ENCODE results near the gene ACOT7.
"Not testable (repeated sequence)": the region's sequence is repeated elsewhere in the genome, so short reads cannot be mapped to it uniquely, and the experiment has no call there.

The ACOT7 gene

GRCh38 chr1:6393400-6394187, at the start of gene ACOT7:
Gene ACOT7, minus strand, starts transcription at chr1:6393767. Its CDS starts 368 bp downstream, at chr1:6393399.
- Histone ChIP-seq H3K4me3 (ENCODE audit: low read length) (peak within 1 kb of the TSS; percentile 84), H3K4me1 (ENCODE audit: control insufficient read depth, insufficient read depth, low read length) (peaks cover 11% of the 10 kb centered on the region), H3K9me3 (ENCODE audit: control insufficient read depth, low read length) (no peaks in the 10 kb centered on the region), H3K9ac (ENCODE audit: low read length) (peak within 1 kb of the TSS; percentile 85), H3K36me3 (ENCODE audit: control insufficient read depth, insufficient read depth, low read length, severe bottlenecking) (no peaks in the 10 kb centered on the region), H3K27me3 (replicated peaks; ENCODE audit: control insufficient read depth, insufficient read depth, low read length) (no peaks in the 10 kb centered on the region)
- peak; percentile 97 for DNase-seq (ENCODE audit: low read depth)

- Histone ChIP-seq H3K36me3 (ENCODE audit: control insufficient read depth, insufficient read depth, low read length, severe bottlenecking) (no peaks in the 10 kb centered on the region), H3K4me3 (ENCODE audit: low read length) (no peak overlapping the region), H3K27me3 (replicated peaks; ENCODE audit: control insufficient read depth, insufficient read depth, low read length) (peaks cover 24% of the 10 kb centered on the region), H3K4me1 (ENCODE audit: control insufficient read depth, insufficient read depth, low read length) (peaks cover 4% of the 10 kb centered on the region), H3K9ac (ENCODE audit: low read length) (no peak overlapping the region), H3K9me3 (ENCODE audit: control insufficient read depth, low read length) (no peaks in the 10 kb centered on the region)
- DNase-seq (ENCODE audit: low read depth): no peak
These were observed 48.0 kb upstream of the ACOT7 start for GRCh38 chr1:6441586-6441985.

- Histone ChIP-seq H3K9me3 (ENCODE audit: control insufficient read depth, low read length) (no peaks in the 10 kb centered on the region), H3K4me1 (ENCODE audit: control insufficient read depth, insufficient read depth, low read length) (peaks cover 4% of the 10 kb centered on the region), H3K4me3 (ENCODE audit: low read length) (no peak overlapping the region), H3K27me3 (replicated peaks; ENCODE audit: control insufficient read depth, insufficient read depth, low read length) (peaks cover 30% of the 10 kb centered on the region), H3K36me3 (ENCODE audit: control insufficient read depth, insufficient read depth, low read length, severe bottlenecking) (no peaks in the 10 kb centered on the region), H3K9ac (ENCODE audit: low read length) (no peak overlapping the region)
- DNase-seq (ENCODE audit: low read depth): peak; percentile 48
These were observed 46.9 kb upstream of the ACOT7 start for GRCh38 chr1:6440198-6441126.

GRCh38 chr1:6438047-6438525, 44.5 kb upstream of the ACOT7 start:
- Histone ChIP-seq H3K4me1 (ENCODE audit: control insufficient read depth, insufficient read depth, low read length) (peaks cover 4% of the 10 kb centered on the region), H3K36me3 (ENCODE audit: control insufficient read depth, insufficient read depth, low read length, severe bottlenecking) (no peaks in the 10 kb centered on the region), H3K9ac (ENCODE audit: low read length) (no peak overlapping the region), H3K9me3 (ENCODE audit: control insufficient read depth, low read length) (no peaks in the 10 kb centered on the region), H3K27me3 (replicated peaks; ENCODE audit: control insufficient read depth, insufficient read depth, low read length) (peaks cover 32% of the 10 kb centered on the region), H3K4me3 (ENCODE audit: low read length) (no peak overlapping the region)
- peak; percentile 74 for DNase-seq (ENCODE audit: low read depth)

- H3K9ac ChIP-seq (ENCODE audit: low read length); H3K9me3 ChIP-seq (ENCODE audit: control insufficient read depth, low read length); H3K4me1 ChIP-seq (ENCODE audit: control insufficient read depth, insufficient read depth, low read length); H3K4me3 ChIP-seq (ENCODE audit: low read length); H3K36me3 ChIP-seq (ENCODE audit: control insufficient read depth, insufficient read depth, low read length, severe bottlenecking); DNase-seq (ENCODE audit: low read depth): not testable (repeated sequence)
- H3K27me3 ChIP-seq (replicated peaks; ENCODE audit: control insufficient read depth, insufficient read depth, low read length): peaks cover 32% of the 10 kb centered on the region
These were observed 43.6 kb upstream of the ACOT7 start for GRCh38 chr1:6437012-6437700.

GRCh38 chr1:6436277-6436676, 42.7 kb upstream of the ACOT7 start:
- not testable (repeated sequence) for H3K4me1 ChIP-seq (ENCODE audit: control insufficient read depth, insufficient read depth, low read length); H3K4me3 ChIP-seq (ENCODE audit: low read length); H3K36me3 ChIP-seq (ENCODE audit: control insufficient read depth, insufficient read depth, low read length, severe bottlenecking); H3K9ac ChIP-seq (ENCODE audit: low read length); H3K9me3 ChIP-seq (ENCODE audit: control insufficient read depth, low read length); DNase-seq (ENCODE audit: low read depth)
- H3K27me3 ChIP-seq (replicated peaks; ENCODE audit: control insufficient read depth, insufficient read depth, low read length): peaks cover 27% of the 10 kb centered on the region

GRCh38 chr1:6435547-6435946, 42.0 kb upstream of the ACOT7 start:
- peaks cover 4% of the 10 kb centered on the region for H3K4me1 ChIP-seq (ENCODE audit: control insufficient read depth, insufficient read depth, low read length)
- no peak overlapping the region for H3K4me3 ChIP-seq (ENCODE audit: low read length)
- H3K36me3 ChIP-seq (ENCODE audit: control insufficient read depth, insufficient read depth, low read length, severe bottlenecking): no peaks in the 10 kb centered on the region
- no peaks in the 10 kb centered on the region for H3K9me3 ChIP-seq (ENCODE audit: control insufficient read depth, low read length)
- no peak overlapping the region for H3K9ac ChIP-seq (ENCODE audit: low read length)
- H3K27me3 ChIP-seq (replicated peaks; ENCODE audit: control insufficient read depth, insufficient read depth, low read length): peaks cover 27% of the 10 kb centered on the region
- DNase-seq (ENCODE audit: low read depth): no peak

GRCh38 chr1:6435129-6435528, 41.6 kb upstream of the ACOT7 start:
- H3K9me3 ChIP-seq (ENCODE audit: control insufficient read depth, low read length): no peaks in the 10 kb centered on the region
- H3K4me1 ChIP-seq (ENCODE audit: control insufficient read depth, insufficient read depth, low read length): peaks cover 4% of the 10 kb centered on the region
- no peak overlapping the region for H3K4me3 ChIP-seq (ENCODE audit: low read length)
- H3K27me3 ChIP-seq (replicated peaks; ENCODE audit: control insufficient read depth, insufficient read depth, low read length): peaks cover 31% of the 10 kb centered on the region
- no peaks in the 10 kb centered on the region for H3K36me3 ChIP-seq (ENCODE audit: control insufficient read depth, insufficient read depth, low read length, severe bottlenecking)
- no peak overlapping the region for H3K9ac ChIP-seq (ENCODE audit: low read length)
- DNase-seq (ENCODE audit: low read depth): no peak

- no peak overlapping the region for H3K4me3 ChIP-seq (ENCODE audit: low read length)
- no peaks in the 10 kb centered on the region for H3K9me3 ChIP-seq (ENCODE audit: control insufficient read depth, low read length)
- peaks cover 39% of the 10 kb centered on the region for H3K27me3 ChIP-seq (replicated peaks; ENCODE audit: control insufficient read depth, insufficient read depth, low read length)
- H3K36me3 ChIP-seq (ENCODE audit: control insufficient read depth, insufficient read depth, low read length, severe bottlenecking): no peaks in the 10 kb centered on the region
- H3K9ac ChIP-seq (ENCODE audit: low read length): no peak overlapping the region
- H3K4me1 ChIP-seq (ENCODE audit: control insufficient read depth, insufficient read depth, low read length): peaks cover 2% of the 10 kb centered on the region
- DNase-seq (ENCODE audit: low read depth): no peak
These were observed 40.6 kb upstream of the ACOT7 start for GRCh38 chr1:6434186-6434585.

- H3K27me3 ChIP-seq (replicated peaks; ENCODE audit: control insufficient read depth, insufficient read depth, low read length): peaks cover 53% of the 10 kb centered on the region
- H3K36me3 ChIP-seq (ENCODE audit: control insufficient read depth, insufficient read depth, low read length, severe bottlenecking); H3K9me3 ChIP-seq (ENCODE audit: control insufficient read depth, low read length); H3K9ac ChIP-seq (ENCODE audit: low read length); H3K4me1 ChIP-seq (ENCODE audit: control insufficient read depth, insufficient read depth, low read length); DNase-seq (ENCODE audit: low read depth); H3K4me3 ChIP-seq (ENCODE audit: low read length): not testable (repeated sequence)
These were observed 38.3 kb upstream of the ACOT7 start for GRCh38 chr1:6431645-6432579.
